Measurements from ENCODE around the gene UCK2.
A peak's percentile ranks its signal among the peaks of the same experiment; 100 is the strongest.

Gene UCK2

GRCh38 chr1:165915932-165916348, 88.5 kb downstream of the UCK2 start:
- TF ChIP-seq CTCF (IDR thresholded peaks at IDR 0.05; ENCODE audit: borderline replicate concordance, control extremely low read depth, extremely low read depth, insufficient read depth, missing control alignments) = no peak
- in situ Hi-C loops (cut with MboI; ENCODE audit: low sequenced_read_pairs, unreplicated experiment) = loop anchor here (5.0 kb wide), 1 partner anchor 194 kb away; no protein-coding TSS in a partner anchor
- DNase-seq (ENCODE audit: low spot score) = no peak

- in situ Hi-C loops (cut with MboI; ENCODE audit: low sequenced_read_pairs, unreplicated experiment) = loop anchor here (5.0 kb wide), 1 partner anchor 195 kb away; no protein-coding TSS in a partner anchor
- TF ChIP-seq CTCF (IDR thresholded peaks at IDR 0.05; ENCODE audit: borderline replicate concordance, control extremely low read depth, extremely low read depth, insufficient read depth, missing control alignments) = no peak
- no peak for DNase-seq (ENCODE audit: low spot score)
Observed at GRCh38 chr1:165917166-165917565, 89.8 kb downstream of the UCK2 start.

- DNase-seq (ENCODE audit: low spot score) = no peak
- in situ Hi-C loops (cut with MboI; ENCODE audit: low sequenced_read_pairs, unreplicated experiment) = no loop called here
- no peak for TF ChIP-seq CTCF (IDR thresholded peaks at IDR 0.05; ENCODE audit: borderline replicate concordance, control extremely low read depth, extremely low read depth, insufficient read depth, missing control alignments)
Observed at GRCh38 chr1:165924117-165924516, 96.7 kb downstream of the UCK2 start.

- in situ Hi-C loops (cut with MboI; ENCODE audit: low sequenced_read_pairs, unreplicated experiment) = no loop called here
- TF ChIP-seq CTCF (IDR thresholded peaks at IDR 0.05; ENCODE audit: borderline replicate concordance, control extremely low read depth, extremely low read depth, insufficient read depth, missing control alignments) = no peak
- no peak for DNase-seq (ENCODE audit: low spot score)
Observed at GRCh38 chr1:165925498-165926079, 98.2 kb downstream of the UCK2 start.

- DNase-seq (ENCODE audit: low spot score) = no peak
- in situ Hi-C loops (cut with MboI; ENCODE audit: low sequenced_read_pairs, unreplicated experiment) = no loop called here
- no peak for TF ChIP-seq CTCF (IDR thresholded peaks at IDR 0.05; ENCODE audit: borderline replicate concordance, control extremely low read depth, extremely low read depth, insufficient read depth, missing control alignments)
Observed at GRCh38 chr1:165927169-165927568, 99.8 kb downstream of the UCK2 start.

GRCh38 chr1:165928075-165928731, 100.8 kb downstream of the UCK2 start:
- in situ Hi-C loops (cut with MboI; ENCODE audit: low sequenced_read_pairs, unreplicated experiment) = no loop called here
- DNase-seq (ENCODE audit: low spot score) = peak; percentile 76
- peak; percentile 55 for TF ChIP-seq CTCF (IDR thresholded peaks at IDR 0.05; ENCODE audit: borderline replicate concordance, control extremely low read depth, extremely low read depth, insufficient read depth, missing control alignments)

Measured in GM13976 (cell line).